HepG2 (cell line): Measurements from ENCODE around the gene UBR4.

Source experiments
- CTCF ChIP-seq: sonication (generic); formaldehyde crosslinking; IDR thresholded peaks from 2 replicates; pipeline ENCODE4 v1.5.0; 2020; ENCODE audit warnings: mild to moderate bottlenecking, missing genetic modification reagents, moderate library complexity
- ETV6 ChIP-seq: sonication (generic); formaldehyde crosslinking; conservative IDR thresholded peaks from 2 replicates; pipeline ENCODE4 v1.4.0; 2020; ENCODE audit warnings: missing genetic modification reagents
- HCFC1 ChIP-seq: fragments of 150-350 bp; IDR thresholded peaks from 2 replicates; pipeline ENCODE4 v1.6.1; 2014; ENCODE audit warnings: low read depth, low read length
- TCF7 ChIP-seq: sonication (generic); IDR thresholded peaks from 2 replicates; pipeline ENCODE4 v1.6.1; 2016; ENCODE audit warnings: antibody characterized with exemption, low read depth
- ZFP37 ChIP-seq: sonication (generic); formaldehyde crosslinking; IDR thresholded peaks from 2 replicates; pipeline ENCODE4 v1.4.0; 2020; ENCODE audit warnings: missing genetic modification reagents, borderline replicate concordance
- ZMYM3 ChIP-seq: sonication (generic); formaldehyde crosslinking; IDR thresholded peaks from 2 replicates; pipeline ENCODE4 v1.5.1; 2020; ENCODE audit warnings: mild to moderate bottlenecking, missing genetic modification reagents
- ZNF138 ChIP-seq: sonication (generic); formaldehyde crosslinking; IDR thresholded peaks from 2 replicates; pipeline ENCODE4 v1.5.0; 2020; ENCODE audit warnings: mild to moderate bottlenecking, low read depth, missing genetic modification reagents
- TF ChIP-seq, protein P1 (sequence below): IDR thresholded peaks from 2 replicates; pipeline ENCODE4 v1.6.1; 2016; ENCODE audit warnings: control low read depth

DNA sequence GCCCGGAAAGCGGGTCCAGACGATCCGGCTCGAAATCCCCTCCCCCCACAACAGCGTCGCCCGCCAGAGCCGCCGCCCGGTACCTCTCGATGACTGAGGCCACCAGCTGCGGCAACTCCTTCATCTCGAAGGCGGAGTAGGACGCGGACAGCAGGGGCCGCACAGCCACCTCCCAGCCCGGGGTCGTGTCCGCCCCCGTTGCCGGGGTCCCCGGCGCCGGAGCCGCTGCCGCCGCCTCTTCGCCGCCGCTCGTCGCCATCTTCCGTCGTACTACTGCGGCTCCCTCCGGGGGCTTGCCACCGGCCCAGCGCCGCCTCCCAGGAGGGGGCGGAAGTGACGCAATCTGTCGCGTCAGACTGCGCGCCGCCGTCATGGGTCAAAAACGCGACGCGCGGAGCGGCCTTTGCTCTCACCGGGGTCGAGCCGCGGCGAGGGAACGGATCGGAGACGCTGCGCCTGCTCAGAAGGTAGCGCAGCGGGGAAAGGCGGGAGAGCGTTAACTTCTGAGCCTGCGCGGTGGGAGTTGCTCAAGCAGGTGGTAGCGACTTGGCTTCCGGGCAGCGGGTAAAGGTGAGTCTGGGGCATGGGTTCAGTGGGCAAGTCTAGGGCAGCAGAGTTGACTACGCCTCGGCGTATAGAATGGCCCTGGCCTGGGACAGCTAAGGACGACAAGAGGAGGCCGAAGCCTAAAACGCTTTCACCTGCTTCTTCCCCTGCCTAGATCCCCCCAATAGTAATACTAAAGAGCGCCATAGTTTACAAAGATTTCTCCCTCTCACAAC lies at the start of gene UBR4:
- TF ChIP-seq, protein P1, sequence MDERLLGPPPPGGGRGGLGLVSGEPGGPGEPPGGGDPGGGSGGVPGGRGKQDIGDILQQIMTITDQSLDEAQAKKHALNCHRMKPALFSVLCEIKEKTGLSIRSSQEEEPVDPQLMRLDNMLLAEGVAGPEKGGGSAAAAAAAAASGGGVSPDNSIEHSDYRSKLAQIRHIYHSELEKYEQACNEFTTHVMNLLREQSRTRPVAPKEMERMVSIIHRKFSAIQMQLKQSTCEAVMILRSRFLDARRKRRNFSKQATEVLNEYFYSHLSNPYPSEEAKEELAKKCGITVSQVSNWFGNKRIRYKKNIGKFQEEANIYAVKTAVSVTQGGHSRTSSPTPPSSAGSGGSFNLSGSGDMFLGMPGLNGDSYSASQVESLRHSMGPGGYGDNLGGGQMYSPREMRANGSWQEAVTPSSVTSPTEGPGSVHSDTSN, result no peak
- TF ChIP-seq CTCF (no peak), HCFC1 (peak; percentile 77), TCF7 (no peak), ZMYM3 (CRISPR knock-in tag) (peak; percentile 54), ZNF138 (peak; percentile 37; the same call in 1 of the 2 replicates), ZFP37 (peak; percentile 95), ETV6 (CRISPR knock-in tag) (no peak)
